ENCODE results near the gene ETV6.

ETV6 gene

DNA sequence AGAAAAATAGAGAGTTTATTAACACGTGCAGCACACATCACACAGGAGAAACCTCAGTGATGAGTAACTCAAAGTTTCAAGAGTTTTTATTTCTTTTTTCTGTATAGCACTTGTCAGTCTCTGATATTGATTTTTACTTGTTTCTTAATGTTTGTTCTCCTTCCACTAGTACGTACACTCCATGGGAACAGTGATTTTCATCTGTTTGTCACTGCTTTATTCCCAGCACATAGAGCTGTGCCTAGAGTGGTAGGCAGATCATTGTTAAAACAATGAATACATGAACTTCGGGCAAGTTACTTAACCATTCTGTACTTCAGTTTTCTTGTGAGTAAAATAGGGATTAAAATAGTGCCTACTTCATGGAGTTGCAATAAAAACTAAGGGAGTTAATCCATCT, 46.6 kb downstream of the ETV6 start:
- DNase-seq (ENCODE audit: low read depth): no peak

DNA sequence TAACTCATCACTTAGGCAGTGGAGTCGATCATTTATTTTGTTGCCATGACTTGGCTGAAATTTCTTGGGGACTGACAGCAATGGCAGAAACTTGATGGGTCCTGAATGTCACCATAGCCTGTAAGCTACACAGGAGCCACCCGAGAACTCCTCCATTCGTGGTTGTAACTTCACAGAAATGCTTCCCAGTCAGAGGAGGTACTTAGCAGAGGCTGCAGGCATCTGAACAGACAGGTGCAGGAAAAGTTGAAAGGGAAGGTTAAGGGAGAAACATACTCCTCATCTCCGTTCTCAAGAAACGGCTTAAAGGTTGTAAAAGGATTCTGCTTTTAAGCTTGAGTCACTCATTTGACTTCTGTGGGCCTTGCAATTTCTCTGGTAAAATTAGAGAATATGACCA, 47.7 kb downstream of the ETV6 start:
- DNase-seq (ENCODE audit: low read depth): no peak

DNA sequence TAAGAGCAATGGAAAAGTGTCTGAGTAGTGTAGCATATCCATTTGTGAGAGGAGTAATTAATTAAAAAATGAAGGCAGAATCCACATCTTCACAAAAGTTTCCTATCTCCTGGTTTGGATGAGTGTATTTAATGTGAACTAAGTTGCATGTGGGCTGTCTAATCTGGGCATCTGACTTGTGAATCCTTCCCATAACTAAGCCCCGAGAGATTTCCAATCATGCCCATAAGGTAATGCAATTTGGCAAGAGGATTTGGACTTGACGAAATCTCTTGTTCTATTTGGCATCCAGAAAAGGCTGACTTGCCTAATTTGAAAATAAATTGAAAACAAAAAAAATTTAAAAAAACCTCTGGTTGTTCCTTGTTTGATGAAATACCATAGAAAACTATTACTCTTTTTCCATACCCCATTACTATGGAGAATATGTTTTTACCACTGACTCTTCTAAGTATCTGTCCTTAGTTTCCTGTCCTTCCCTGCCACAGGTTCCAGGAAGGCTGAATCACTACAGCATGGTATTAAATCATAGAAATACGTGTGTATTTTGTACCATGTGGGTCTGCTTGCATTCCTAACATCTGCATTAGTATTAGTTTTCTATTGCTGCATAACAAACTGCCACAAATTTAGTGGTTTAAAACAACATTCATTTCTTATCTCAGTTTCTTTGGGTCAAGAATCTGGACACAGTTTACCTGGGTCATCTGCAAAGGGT, 48.4 kb downstream of the ETV6 start:
- no peak for DNase-seq (ENCODE audit: low read depth)

DNA sequence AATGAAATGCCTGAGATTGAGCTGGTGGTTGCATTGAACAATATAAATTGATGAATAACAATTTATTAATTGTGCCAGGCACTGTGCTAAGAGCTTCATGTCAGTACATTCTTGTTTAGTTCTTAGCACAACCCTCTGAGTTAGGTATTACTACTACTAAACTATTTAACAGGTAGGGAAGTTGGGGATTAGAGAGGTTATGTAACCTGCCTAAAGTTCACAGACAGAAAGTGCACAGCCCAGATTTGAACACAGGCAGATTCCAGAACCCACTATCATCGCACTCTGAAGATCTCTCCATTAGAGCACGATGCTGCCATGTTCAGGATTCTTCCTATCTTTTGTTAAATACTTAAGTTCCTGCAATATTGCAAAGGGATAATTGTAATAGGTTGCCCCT, 49.3 kb downstream of the ETV6 start:
- no peak for DNase-seq (ENCODE audit: low read depth)

DNA sequence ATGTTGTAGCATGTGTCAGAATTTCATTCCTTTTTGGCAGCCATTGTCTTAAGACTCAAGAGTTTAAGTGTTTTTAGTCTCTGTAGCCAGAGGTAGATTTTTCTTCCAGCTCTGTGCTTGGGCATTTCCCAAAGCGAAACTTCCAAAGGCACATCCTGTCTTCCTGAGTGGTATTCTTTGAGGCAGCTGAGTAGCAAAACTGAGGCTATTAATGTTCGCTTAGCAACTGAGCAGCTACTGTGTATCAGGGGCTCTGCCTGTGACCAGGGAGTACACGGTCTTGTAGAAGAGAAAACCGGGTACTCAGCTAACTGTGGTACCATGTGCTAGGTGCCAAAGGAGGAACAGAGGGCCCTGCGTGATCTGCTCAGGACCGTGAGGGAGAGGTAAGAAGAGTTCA, 52.0 kb downstream of the ETV6 start:
- DNase-seq (ENCODE audit: low read depth): no peak

DNA sequence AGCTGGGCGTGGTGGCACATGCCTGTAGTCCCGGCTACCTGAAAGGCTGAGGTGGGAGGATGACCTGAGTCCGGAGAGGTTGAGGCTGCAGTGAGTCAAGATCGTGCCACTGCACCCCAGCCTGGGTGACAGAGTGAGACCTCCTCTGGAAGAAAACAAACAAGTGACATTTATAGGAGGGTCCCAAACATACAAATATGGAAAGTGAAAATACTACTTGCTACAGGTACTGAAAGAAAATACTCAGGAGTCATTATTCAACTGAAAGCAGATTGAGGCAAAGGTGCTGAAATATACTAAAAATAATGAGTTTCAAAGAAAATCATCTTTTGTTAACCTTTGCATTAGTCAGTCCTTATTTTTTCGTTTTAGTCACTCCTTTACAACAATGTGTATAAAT, 53.5 kb downstream of the ETV6 start:
- no peak for DNase-seq (ENCODE audit: low read depth)

DNA sequence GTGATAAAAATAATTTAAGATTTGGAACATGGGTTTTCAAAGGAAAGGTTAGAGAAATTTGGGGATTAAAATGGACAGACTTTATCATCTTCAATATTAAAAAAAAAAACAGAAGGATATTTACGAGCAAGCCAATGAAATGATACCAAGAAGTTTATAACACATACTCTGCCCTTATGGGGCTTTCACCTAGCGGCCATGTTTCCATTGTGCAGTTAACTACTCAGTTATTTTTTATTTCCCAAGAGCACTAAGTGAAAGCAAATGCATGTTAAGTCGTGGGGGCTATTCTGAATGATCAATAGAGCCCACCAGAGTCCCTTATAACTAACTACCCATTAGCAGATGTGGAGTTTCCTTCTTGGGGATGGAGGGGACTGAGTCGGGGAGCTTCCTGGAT, 53.9 kb downstream of the ETV6 start:
- no peak for DNase-seq (ENCODE audit: low read depth)

DNA sequence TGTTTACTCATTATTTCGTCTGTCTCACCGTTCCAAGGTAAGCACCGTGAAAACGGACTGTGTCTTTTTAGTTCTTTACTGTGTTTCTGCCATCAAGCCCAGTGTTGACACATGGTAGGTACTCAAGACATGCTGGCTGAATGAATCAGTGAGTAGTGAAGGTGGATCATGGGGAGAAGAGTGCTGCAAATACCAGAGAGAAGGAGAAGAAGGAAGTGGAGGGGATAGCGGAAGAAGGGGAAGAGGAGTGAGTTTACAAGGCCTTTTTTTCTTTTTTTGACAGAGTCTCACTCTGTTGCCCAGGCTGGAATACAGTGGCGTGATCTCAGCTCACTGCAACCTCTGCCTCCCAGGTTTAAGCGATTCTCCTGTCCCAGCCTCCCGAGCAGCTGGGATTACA, 54.6 kb downstream of the ETV6 start:
- no peak for DNase-seq (ENCODE audit: low read depth)

DNA sequence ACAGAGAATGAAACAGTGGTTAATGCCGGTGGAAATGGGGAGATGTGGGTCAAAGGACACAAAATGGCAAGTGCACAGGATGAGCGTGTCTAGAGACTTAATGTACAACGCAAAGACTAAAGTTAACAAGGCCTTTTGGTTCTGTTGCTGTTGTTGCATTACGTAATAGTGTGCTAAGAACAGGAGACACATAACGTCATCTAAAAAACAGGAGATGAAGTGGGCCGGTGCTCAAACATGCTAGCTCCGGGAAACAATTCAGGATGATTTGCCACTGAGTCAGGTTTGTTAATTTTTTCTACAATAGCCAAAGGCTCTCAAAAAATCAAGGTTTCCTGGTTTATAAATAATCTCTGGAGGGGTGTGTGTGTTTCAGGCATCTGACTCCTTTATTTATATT, 55.5 kb downstream of the ETV6 start:
- no peak for DNase-seq (ENCODE audit: low read depth)

DNA sequence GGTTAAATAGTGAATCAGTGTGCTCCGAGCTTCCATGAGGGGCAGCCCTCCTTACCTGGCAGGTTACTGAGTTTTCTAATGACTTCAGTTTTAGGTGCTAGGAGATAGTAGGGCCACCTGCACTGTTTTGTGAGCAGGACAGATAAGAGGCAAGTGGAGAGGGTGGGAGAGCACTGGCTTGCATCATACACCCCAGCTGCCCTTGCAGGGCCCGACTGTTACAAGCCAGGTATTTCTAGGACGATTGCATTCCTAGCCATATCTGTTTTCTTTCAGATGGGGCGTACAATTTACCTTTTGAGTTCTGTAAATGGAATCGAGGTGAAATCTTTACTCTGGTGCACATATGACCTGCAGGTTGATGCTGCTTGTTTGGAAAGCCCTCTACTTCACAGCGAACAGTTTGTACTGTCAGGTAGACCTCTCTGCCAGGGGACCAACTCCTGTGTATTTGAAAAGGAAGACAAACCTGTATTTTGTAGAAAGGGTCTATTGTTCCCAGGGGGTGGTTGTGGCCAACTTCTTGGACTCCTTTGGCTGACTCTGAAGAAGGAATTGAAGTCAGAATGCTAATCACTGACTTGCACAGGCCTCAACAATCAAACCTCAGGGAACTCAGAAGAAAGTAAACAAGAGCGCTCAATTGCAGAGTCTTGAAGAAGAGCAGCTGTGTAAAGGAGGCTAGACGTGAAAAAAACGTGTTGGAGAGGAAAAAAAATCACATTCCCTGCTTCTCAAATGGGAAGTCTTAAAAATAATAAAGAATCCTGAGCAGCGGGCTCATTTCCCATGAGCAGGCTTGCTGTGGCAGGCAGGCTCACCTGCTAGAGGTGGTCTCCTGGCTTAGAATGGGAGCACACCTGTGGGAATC, 57.3 kb downstream of the ETV6 start:
- no peak for DNase-seq (ENCODE audit: low read depth)

DNA sequence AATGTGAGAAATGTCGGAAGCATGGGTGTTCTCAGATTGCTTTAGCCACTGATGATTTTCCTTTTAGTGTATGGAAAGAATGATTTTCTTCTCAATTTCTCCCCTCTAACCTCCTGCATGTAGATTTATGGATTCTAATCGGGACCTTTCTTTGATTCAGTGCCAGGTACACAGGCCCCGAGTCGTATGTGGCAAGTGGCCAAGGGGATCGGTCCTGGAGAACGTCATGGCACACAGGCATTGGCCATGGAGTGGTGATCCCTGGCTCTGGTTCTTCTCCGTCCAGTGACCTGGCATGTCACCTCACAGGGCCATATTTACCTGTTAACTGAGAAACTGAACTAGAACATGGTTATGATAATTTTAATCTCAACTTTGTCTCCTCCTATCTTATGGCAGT, 58.1 kb downstream of the ETV6 start:
- DNase-seq (ENCODE audit: low read depth): no peak

DNA sequence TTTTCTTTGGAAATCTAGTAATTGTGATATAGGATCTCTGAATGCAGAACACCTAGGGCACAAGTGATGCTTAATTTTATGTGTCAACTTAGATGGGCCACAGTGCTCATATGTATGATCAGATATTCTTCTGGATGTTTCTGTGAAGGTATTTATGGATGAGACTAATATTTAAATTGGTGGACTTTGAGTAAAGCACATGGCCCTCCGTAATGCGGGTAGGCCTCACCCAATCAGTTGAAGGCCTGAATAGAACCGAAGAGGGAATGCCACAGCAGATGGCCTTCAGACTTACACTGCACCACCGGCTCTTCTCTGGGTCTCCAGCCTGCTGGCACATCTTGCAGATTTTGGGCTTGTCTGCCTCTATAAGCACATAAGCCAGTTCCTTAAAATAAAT, 60.0 kb downstream of the ETV6 start:
- DNase-seq (ENCODE audit: low read depth): no peak

DNA sequence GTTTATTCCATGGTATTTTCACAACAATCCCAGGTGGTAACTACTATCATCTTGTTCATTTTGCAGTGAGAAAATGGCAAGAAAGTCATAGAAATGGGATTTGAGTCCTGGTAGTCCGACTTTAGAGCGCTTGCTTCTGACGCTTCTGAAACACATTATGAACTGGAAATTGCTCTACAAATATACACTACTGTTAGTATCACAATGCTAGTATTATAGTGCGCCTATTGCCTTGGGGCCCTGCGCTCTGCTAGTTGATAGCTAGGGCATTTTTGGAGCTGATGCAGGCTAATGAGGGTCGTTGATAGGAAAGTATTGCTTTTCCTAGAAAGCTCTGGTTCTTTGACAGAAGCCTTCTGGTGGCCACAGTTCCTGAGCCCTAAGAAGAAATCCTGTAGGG, 61.0 kb downstream of the ETV6 start:
- no peak for DNase-seq (ENCODE audit: low read depth)

DNA sequence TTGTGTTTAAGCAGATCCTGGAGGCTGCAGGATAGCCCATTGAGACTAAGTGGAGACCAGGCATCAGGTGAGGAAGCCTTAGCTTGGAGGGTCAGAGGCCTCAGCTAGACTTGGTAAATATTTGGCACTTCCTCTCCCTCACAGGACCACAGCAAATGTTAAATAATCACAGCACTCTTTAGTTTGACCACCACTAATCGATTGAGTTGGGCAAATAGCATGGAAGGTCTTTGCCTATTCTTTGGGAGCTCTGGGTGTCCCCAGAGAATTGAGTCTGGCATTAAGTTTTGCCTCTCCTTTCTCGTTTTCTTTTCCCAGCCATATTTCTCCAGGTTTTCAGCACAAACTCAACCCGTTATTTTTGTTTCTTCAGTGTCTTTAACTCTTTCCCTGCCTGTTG, 61.4 kb downstream of the ETV6 start:
- DNase-seq (ENCODE audit: low read depth): no peak

DNA sequence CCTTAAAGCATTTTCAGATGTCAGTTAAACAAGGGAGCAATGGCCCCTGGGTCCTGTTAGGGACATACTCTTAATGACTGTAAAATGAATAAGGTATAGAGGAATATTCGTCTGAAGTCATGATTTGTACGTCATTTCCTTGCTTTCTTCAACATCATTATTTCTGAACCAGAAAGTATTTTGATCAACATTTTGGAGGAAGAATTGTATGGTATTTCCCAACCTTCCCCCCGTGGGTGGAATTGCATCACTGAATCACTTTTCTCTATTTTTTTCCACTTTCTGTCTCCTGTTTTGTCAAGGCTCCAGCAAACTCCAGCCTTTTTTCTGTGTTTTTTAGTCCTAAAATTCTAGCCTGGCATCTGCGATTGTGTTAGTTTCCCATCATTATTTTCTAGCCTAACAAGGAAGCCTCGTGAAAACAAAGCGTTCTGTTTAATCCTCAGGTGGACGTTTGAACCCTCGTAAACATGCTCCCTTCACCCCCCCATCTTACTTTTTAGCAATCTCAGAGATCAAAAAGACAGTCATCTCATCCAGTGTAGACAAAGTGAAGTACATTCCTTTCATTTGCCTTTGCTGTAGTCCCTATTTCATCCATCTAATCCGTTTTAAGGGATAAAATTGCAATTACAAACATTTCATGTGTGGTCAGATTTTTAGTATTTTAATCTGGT, 62.3 kb downstream of the ETV6 start:
- DNase-seq (ENCODE audit: low read depth): no peak

DNA sequence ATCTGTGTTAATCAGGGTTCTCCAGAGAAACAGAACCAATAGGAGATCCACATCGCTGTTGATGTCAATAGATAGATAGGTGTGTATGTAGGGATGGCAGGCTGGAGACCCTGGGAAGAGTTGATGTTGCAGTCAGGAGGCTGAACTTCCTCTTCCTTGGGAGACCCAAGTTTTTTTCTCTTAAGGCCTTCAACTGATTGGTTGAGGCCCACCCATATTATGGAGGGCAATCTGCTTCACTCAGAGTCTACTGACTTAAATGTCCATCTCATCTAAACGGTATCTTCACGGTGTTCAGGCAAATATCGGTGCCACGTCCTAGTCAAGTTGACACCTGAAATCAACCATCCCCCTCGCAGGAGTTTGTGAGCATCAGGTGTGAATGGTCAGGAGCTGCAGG, 63.0 kb downstream of the ETV6 start:
- no peak for DNase-seq (ENCODE audit: low read depth)

DNA sequence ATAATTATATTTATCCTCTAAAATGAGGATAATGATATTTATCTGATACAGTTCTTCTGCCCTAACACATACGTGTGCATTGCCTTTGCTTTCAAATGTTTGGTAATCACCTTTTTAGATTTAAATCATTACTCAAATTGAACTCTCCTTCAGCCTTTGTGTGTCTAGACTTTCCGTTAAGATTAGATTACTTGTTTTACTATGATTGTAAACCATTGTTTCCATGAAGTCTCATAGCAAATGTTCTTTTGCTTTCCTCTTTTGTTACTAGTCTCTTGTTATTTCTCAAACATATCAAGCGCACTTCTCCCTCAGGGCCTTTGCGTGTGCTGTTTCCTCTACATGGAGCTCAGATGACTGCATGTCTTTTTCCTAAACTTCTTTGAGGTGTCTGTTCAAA, 63.7 kb downstream of the ETV6 start:
- DNase-seq (ENCODE audit: low read depth): no peak

DNA sequence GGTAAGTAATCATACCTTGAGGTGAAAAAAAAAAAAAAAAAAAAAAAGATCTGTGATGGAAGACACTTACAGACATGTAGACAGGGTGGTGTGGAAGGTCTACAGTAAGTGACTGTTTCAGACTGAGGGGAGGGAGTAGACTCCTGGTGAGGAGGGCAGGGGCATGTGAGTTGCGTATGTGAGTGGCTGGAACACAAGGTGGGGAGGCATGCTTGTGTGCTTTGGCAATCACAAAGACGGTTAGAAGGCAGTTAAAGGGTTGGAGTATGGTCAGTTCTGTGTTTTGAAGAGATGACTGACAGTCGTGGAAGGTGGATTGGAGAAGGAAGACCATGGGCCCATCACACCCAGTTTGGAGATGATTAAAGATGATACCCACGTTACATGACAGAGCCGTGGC, 65.2 kb downstream of the ETV6 start:
- no peak for DNase-seq (ENCODE audit: low read depth)

DNA sequence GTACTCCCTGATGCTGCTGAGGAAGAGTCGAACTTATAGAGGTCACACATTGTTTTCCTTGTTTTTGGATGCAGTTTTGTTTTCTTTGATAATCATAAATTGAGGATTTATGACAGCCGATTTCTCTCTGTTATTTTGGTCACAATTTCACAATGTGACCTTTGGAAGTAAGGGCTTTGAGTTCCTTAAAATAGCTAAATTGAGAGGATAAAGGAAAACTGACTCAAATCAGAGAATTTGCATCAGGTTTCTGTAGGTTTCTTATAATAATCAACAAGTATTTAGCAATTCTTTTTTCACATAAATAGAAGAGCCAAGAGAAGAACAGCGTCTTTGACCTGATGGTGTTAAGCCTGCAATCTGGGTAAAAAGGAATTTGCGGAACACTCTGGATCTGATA, 66.1 kb downstream of the ETV6 start:
- DNase-seq (ENCODE audit: low read depth): no peak

DNA sequence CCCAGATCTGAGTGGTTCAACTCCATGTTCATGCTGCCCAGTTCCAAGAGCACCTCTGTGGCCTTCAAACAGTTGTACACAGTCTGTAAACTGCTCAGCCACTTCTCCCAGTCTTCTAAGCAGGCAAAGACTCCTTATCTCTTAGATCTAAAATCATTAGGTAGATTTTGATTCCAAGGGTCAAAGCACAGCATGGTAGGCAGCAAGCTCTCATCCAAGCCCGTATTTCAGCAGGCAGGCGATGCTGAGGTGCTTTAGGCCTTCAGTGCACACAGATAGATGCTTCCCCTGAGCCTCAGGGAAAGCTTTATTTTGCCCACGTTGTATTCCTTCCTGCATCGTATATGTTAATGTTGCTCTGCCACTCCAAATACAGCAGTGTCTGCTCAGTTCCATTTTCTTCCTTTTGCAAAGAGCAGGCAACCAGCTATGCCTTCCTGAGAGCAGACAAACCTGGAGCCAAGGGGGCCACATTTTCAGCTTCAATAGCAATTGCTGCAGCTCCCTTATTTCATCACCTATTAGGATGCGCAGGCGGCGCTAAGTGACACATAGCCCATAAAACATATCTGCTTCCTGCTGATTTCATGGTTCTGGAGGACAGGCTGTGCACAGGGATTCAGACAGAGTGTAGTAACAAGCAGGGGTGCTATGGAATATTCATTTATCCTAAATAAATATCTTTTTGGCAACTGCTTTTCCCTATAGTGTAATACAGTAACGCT, 67.5 kb downstream of the ETV6 start:
- DNase-seq (ENCODE audit: low read depth): no peak

DNA sequence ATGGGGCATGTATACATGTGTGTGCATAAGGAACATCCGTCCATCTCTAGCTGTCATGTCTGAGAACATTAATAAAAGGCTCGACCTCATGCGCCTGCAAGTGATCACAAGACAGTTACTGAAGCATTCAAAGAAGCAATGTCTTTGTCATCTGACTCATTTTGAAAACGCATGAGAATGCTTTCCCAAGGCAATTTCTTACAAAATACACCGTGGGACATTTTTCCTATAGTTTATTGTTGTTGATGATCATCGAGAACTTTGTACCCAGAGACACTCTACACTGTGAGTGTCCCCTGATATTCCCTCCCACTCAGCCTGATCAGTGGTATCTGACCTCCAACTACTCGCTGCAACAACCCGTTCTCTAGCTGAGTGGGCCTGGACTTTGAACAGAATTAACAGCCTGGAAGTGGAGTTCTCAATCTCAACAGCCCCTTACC, 68.1 kb downstream of the ETV6 start:
- no peak for DNase-seq (ENCODE audit: low read depth)

DNA sequence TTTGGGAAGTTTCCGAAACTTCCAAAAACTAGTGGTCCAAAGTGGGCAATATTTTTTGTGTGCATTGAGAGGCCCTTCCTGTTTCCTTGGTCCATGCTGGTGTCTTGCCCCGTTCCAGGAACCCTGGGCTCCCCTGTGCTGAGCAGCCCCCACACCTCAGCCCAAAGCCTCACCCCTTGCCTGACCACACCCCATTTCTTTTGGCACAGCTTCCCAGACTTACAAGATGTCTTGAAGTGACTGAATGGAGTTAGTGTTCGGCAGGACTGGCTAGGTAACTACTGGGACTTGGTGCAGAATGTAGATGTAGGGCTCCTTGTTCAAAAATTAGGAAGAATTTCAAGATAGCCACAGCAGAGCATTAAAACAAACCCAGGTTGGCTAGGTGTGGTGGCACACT, 68.6 kb downstream of the ETV6 start:
- DNase-seq (ENCODE audit: low read depth): no peak
